NB4 (cell line): Measurements from ENCODE around the gene POM121L12.

Experiments
- MAX ChIP-seq: IDR thresholded peaks from 2 replicates; pipeline ENCODE4 v1.6.1; 2011; ENCODE audit warnings: low read depth, low read length
- MYC ChIP-seq: IDR thresholded peaks from 2 replicates; pipeline ENCODE4 v1.6.1; 2011; ENCODE audit warnings: low read depth, low read length
- POLR2A ChIP-seq: IDR thresholded peaks from 2 replicates; pipeline ENCODE4 v1.6.1; 2011; ENCODE audit warnings: mild to moderate bottlenecking; ENCODE audit not compliant: insufficient read length; ENCODE audit errors: extremely low read depth
- TF ChIP-seq, protein P1 (sequence below): IDR thresholded peaks from one replicate; pipeline ENCODE4 v1.5.1; 2012; ENCODE audit warnings: low read depth, low read length

- TF ChIP-seq, protein P1, sequence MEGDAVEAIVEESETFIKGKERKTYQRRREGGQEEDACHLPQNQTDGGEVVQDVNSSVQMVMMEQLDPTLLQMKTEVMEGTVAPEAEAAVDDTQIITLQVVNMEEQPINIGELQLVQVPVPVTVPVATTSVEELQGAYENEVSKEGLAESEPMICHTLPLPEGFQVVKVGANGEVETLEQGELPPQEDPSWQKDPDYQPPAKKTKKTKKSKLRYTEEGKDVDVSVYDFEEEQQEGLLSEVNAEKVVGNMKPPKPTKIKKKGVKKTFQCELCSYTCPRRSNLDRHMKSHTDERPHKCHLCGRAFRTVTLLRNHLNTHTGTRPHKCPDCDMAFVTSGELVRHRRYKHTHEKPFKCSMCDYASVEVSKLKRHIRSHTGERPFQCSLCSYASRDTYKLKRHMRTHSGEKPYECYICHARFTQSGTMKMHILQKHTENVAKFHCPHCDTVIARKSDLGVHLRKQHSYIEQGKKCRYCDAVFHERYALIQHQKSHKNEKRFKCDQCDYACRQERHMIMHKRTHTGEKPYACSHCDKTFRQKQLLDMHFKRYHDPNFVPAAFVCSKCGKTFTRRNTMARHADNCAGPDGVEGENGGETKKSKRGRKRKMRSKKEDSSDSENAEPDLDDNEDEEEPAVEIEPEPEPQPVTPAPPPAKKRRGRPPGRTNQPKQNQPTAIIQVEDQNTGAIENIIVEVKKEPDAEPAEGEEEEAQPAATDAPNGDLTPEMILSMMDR = no peak
- no peak for TF ChIP-seq POLR2A
- no peak for TF ChIP-seq MYC
- no peak for TF ChIP-seq MAX
Observed at GRCh38 chr7:53068673-53069072, 33.2 kb downstream of the POM121L12 start.
